Stimulated activated CD4-positive, alpha-beta T cell treated with anti-CD3 and anti-CD28 coated beads, Interleukin-15, amount 100 ng/mL, for 24 hours (primary cell): ENCODE data around the gene SBK2.
A peak's percentile ranks its signal among the peaks of the same experiment; 100 is the strongest.
"Not testable (repeated sequence)": the region's sequence is repeated elsewhere in the genome, so short reads cannot be mapped to it uniquely, and the experiment has no call there.

Source experiments
- DNase-seq: peaks from one replicate; pipeline ENCODE4 v3.0.0-alpha.2; 2020

SBK2 gene

DNA sequence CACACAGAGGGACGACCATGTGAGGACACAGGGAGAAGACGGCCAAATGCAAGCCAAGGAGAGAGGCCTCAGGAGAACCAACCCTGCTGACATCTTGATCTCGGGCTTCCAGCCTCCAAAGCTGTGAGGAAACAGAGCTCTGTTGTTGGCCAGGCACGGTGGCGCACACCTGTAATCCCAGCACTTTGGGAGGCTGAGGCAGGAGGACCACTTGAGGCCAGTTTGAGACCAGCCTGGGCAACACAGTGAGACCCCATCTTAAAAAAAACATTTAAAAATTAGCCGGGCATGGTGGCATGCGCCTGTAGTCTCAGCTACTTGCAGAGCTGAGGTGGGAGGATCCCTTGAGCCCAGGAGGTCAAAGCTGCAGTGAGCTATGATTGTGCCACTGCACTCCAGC lies 2.7 kb downstream of the SBK2 start:
- DNase-seq: not testable (repeated sequence)

DNA sequence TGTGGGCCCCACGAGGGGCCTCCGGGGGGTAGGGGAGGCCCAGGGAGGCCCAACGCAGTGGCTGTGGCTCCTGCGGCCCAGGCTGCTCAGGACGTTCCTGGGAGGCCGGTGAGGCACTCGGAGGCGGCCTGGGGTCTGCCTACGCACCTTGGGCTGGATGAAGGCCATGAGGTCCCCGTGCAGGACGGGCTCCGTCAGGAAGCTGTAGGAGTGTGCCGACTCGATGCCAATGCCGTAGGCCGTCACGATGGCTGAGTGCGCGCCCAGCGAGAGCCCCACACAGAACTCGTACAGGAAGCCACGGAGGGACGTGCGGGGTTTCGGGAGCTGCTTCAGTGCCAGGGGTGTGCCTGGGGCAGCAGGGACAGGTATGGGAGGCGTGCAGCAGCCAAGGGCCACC lies 5.9 kb downstream of the SBK2 start:
- DNase-seq: no peak

GRCh38 chr19:55529636-55530234 lies 7.2 kb downstream of the SBK2 start:
- DNase-seq: no peak

DNA sequence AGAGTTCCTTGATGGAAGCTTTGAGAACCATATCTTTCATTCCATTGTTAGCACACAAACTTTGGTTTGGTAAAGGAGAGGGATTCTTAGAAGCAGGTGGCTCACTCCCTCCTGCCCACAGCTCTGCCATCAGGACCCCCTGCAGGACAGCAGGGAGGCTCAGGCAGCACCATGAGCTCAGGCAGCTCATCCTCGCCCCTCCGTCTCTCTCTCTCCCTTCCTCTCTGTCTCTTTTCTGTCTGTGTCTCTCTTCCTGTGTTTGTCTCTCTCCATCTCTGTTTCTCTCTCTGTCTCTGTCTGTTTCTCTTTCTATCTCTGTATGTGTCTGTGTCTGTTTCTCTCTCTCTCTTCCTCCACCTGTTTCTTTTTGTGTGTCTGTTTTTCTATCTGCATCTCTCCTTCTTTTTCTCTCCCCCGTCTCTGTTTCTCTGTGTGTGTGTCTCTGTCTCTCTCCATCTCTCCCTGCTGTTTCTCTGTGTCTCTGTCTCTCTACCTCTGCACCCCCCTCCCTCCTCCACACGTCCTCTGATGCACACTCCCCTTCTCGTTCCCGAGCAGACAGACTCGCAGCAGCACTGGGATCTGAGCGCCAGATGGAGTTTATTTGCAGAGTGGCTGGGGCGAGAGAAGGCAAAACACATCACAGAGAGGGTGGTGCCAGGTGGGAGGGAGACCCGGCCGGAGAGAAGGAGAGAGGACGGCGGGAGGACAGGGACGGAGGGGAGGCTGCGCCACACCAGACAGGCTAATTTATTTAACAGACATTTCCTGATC lies 8.7 kb downstream of the SBK2 start:
- no peak for DNase-seq

GRCh38 chr19:55527197-55528029 lies 9.5 kb downstream of the SBK2 start:
- DNase-seq: no peak

DNA sequence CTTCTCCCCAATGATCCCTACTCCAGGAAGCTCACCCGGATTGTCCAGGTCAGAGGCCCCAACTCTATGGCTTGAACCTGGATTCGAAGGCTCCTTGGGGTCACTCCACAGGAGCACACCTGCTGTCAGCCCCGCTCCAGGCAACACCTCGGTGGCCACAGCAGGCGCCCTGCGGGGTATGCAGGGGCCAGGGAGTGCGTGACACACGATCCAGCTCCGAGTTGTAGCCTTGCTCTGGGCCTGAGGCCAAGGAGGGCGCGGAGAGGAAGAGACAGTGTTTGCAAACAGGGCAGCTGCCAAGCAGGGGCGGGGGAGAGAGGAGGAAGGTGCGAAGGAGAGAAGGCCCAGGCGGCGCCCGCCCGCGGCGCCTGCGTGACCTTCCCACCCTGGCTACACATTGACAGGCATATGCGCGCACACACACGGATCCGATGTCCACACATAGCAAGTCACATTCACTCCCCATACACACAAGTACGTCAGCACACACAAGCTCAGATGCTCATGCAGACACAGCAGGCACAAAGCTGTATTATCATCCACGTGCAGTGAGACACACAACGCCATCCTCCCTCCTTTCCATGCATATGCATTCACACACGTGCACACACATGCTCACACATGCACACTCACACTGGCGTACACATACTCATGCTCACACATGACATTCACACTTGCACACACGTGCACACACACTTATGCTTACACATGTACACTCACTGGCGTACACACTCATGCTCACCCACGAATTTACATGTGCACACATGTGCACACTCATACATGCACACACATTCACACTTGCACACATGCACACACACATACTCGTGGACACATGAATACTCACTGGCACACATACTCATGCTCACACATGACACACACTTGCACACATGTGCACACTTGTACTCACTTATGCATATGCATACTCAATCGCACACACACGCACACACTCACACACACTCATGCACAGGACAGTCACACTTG lies 10.4 kb downstream of the SBK2 start:
- DNase-seq: no peak

DNA sequence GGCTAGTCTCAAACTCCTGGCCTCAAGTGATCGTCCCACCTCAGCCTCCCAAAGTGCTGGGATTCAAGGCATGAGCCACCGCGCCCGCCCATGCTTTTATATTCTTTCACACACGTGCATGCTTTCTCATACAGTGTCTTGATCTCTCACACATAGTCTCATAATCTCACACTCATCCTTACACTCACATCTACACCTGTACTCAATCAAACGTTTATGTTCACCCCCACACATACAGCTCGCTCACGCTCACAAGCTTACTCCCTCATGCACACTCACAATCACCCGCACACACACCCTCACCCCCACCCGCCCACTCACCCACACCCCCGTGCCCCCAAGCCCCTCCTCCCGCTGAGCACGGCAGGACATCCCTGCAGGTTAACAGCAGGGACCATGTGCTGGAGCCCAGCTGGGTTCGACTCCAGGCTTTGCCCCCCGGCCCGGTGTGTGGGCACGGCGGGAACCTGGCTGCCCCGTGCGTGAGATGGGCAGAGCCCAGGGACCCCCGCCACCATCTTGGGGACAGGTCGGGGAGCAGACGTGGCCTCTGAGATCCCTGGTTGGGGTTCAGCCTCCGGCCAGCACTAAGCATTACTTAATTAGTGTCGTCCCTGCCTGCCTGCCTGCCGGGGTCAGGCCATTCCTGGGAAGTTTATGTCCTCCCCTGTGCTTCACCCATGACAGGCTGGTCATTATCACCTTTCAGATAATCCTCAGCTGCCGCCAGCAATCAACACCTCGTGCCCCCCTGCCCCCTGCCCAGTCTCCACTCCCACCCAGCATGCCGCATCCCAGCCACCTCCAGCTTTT lies 11.4 kb downstream of the SBK2 start:
- DNase-seq: no peak

- DNase-seq: no peak
Measured at GRCh38 chr19:55520691-55521292, 16.1 kb downstream of the SBK2 start.

DNA sequence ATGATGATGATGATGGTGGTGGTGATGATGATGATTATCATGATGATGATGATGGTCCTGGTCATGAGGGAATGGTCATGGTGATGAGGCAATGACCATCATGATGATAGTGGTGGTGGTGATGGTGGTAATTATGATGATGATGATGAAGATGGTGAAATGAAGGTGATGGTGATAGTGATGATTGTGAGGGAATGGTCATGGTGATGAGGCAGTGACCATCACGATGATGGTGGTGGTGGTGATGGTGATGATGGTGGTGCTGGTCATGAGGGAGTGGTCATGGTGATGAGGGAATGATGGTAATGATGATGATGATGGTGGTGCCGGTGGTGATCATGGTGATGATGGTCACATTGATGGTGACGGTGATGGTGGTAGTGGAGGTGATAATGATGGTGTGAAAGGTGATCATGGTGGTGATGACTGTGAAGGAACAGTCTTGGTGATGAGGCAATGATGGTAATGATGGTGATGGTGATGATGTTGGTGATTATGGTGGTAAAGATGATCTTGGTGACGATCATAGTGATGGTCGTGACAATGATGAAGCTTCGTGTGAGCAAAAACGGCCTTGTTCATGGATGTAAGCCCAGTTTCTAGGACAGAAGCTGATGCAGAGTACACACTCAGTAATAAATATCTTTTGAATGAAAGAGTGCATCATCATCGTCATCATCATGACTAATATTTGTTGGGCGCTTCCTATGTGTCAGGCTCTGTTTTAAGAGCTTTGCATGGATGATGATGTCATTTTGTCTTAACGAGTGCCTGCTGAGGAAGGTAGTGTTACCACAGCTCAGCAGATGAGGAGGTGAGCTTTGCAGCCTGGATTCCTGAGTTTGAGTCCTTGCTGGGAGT lies 17.3 kb downstream of the SBK2 start:
- DNase-seq: no peak

GRCh38 chr19:55516878-55517620 lies 19.9 kb downstream of the SBK2 start:
- peak; percentile 93 for DNase-seq

- DNase-seq: no peak
Measured at GRCh38 chr19:55508120-55508519, 28.8 kb downstream of the SBK2 start.

DNA sequence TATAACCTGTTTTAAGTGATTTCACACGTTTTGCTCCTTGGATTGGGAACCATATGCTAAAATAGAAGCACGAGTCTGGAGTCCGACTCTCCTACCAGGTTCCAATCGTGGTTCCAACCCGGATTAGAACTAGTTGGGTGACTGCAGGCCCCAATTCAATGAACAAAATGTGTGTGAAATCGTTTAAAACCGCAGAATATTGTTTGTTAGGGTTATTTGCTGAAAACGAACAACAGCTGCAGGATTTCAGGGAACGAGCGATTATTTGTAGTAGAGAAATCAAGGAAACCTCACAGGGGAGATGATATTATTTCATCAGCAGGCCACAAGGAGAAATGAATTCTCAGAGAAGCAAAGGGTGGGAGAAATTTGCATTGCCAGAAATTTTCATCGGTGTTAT lies 32.0 kb downstream of the SBK2 start:
- DNase-seq: no peak

GRCh38 chr19:55504252-55504603 lies 32.7 kb downstream of the SBK2 start:
- no peak for DNase-seq

GRCh38 chr19:55503502-55504251 lies 33.3 kb downstream of the SBK2 start:
- peak; percentile 95 for DNase-seq

GRCh38 chr19:55503157-55503501 lies 33.8 kb downstream of the SBK2 start:
- no peak for DNase-seq

DNA sequence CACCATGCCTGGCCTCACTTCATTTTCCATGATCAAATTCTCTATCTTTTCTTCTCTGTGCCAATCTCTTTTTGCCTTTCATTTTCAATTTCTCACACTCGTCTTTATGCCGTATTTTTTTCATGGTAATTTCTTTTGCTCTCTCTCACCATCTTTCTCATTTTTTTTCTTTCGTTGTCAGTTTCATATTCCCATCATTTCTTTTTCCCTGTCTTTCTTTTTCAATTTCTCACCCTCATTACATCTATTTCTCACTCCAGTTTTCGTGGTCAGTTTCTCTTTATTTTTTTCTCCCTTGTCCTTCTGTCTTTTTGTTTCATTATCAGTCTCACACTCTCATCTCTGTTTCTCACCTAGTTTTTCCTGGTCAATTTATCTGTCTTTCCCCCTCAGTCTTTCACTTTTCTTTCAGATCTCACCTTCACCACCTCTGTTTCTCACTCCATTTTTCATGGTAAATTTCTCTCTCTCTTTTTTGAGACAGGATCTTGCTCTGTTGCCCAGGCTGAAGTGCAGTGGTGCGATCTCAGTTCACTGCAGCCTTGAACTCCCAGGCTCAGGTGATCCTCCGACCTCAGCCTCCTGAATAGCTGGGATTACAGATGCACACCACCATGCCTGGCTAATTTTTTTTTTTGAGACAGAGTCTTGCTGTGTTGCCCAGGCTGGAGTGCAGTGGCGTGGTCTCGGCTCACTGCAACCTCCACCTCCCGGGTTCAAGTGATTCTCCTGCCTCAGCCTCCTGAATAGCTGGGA lies 34.6 kb downstream of the SBK2 start:
- DNase-seq: no peak

GRCh38 chr19:55500368-55500952 lies 36.5 kb downstream of the SBK2 start:
- DNase-seq: no peak
